ENCODE measurements around the gene FAS.
A peak's percentile ranks its signal among the peaks of the same experiment; 100 is the strongest.
"Not testable (repeated sequence)": the region's sequence is repeated elsewhere in the genome, so short reads cannot be mapped to it uniquely, and the experiment has no call there.

The FAS gene

DNA sequence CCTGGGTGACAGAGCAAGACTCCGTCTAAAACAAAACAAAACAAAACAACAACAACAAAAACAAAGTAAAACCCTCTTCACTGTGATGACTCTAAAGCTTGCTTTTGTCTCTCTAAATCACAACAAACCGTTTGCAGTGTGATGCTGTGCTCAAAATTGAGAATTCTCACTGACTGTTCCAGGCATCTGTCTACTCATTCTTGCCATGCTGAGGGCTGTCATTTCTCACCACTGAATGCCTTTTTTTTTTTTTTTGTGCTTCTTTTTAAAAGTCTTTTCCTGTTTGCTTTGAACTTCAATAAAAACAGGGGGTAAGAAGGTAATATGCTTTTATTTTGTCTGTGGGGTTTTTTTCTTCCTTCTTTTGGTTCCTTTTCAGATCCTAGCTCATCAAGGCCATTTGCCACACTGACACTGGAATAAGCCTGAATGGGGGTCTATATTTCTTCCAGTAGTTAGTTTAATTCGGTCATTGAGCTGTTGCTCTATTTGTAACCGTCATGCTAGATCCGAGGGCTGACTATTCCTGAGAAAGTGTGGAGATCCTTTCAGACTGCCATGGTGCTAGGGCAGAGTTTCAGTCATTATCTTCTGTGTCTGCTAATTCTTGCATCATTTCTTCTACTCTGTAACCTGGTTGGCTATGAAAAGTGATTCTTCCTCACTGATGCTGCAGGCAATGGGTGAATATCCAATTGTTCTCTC lies 10.6 kb downstream of the FAS start:
- no peak for DNase-seq (ENCODE audit: extremely low read depth, insufficient read length)
- Histone ChIP-seq H3K4me3 (replicated peaks; ENCODE audit: low read depth, low read length) (peak overlapping the region; percentile 21; the same call in 1 of the 2 replicates), H3K36me3 (ENCODE audit: control insufficient read depth, insufficient read depth, low read length) (peaks cover 2% of the 10 kb centered on the region), H3K27me3 (replicated peaks; ENCODE audit: control insufficient read depth, insufficient read depth, low read length) (no peaks in the 10 kb centered on the region)
- TF ChIP-seq, protein P1, sequence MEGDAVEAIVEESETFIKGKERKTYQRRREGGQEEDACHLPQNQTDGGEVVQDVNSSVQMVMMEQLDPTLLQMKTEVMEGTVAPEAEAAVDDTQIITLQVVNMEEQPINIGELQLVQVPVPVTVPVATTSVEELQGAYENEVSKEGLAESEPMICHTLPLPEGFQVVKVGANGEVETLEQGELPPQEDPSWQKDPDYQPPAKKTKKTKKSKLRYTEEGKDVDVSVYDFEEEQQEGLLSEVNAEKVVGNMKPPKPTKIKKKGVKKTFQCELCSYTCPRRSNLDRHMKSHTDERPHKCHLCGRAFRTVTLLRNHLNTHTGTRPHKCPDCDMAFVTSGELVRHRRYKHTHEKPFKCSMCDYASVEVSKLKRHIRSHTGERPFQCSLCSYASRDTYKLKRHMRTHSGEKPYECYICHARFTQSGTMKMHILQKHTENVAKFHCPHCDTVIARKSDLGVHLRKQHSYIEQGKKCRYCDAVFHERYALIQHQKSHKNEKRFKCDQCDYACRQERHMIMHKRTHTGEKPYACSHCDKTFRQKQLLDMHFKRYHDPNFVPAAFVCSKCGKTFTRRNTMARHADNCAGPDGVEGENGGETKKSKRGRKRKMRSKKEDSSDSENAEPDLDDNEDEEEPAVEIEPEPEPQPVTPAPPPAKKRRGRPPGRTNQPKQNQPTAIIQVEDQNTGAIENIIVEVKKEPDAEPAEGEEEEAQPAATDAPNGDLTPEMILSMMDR (IDR thresholded peaks at IDR 0.05; ENCODE audit: insufficient read depth, low read length, poor library complexity, severe bottlenecking) = no peak

DNA sequence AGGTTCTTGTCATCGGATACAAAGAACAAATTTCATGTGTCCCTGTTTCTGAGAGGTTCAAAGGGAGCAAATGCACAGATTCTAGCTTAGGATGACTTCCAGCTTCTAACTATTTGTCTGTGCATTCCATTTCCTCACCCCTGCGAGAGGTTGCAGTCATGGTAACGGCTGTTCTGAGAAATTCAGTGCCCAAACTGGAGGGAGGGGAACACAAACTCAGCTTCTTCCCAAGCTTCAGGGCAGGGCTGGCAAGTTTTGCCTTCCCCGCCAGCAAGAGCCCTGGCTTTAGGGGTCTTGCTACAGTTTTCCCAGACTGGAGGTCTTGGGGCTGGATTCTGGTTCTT lies 11.1 kb downstream of the FAS start:
- DNase-seq (ENCODE audit: extremely low read depth, insufficient read length) = no peak
- H3K4me3 ChIP-seq (replicated peaks; ENCODE audit: low read depth, low read length) = no peak overlapping the region
- H3K36me3 ChIP-seq (ENCODE audit: control insufficient read depth, insufficient read depth, low read length) = peaks cover 2% of the 10 kb centered on the region
- no peaks in the 10 kb centered on the region for H3K27me3 ChIP-seq (replicated peaks; ENCODE audit: control insufficient read depth, insufficient read depth, low read length)
- TF ChIP-seq, protein P1 (IDR thresholded peaks at IDR 0.05; ENCODE audit: insufficient read depth, low read length, poor library complexity, severe bottlenecking) = no peak

DNA sequence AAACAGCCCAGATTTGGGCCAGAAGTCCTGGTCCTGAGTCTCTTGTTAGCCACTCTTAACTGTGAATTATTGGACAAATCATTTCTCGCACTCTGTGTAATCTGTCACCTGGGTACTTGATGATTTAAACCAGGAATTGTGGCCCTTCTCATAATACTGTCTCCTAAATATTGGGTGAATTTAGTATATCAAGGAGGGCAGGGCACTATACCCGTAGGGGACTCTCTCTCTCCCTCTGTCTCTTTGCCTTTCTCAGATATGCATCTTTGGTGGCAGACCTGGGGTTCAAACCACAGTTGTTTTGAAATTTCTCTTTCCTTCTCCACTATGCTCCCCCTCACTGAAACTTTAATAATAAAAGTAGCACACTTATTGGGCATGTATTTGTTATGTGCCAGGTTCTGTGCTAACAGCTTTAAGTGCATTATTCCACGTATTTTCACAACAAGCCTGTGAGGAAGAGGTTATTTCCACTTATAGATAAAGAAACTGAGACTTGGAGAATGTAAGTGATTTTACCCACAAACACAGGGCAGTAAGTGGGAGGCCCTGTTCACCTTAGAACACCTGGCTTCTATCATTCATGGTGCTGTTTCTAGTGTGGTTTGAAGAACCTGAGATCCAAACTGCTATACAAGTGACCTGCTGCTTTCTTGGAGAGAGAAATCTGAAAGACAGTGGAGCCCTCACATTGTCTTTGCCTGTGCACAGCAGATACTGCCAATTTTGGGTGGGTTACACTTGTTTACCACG lies 11.8 kb downstream of the FAS start:
- no peak for DNase-seq (ENCODE audit: extremely low read depth, insufficient read length)
- peaks cover 7% of the 10 kb centered on the region for H3K36me3 ChIP-seq (ENCODE audit: control insufficient read depth, insufficient read depth, low read length)
- H3K4me3 ChIP-seq (replicated peaks; ENCODE audit: low read depth, low read length) = no peak overlapping the region; the same call in 1 of the 2 replicates
- TF ChIP-seq, protein P1 (IDR thresholded peaks at IDR 0.05; ENCODE audit: insufficient read depth, low read length, poor library complexity, severe bottlenecking) = no peak
- no peaks in the 10 kb centered on the region for H3K27me3 ChIP-seq (replicated peaks; ENCODE audit: control insufficient read depth, insufficient read depth, low read length)

DNA sequence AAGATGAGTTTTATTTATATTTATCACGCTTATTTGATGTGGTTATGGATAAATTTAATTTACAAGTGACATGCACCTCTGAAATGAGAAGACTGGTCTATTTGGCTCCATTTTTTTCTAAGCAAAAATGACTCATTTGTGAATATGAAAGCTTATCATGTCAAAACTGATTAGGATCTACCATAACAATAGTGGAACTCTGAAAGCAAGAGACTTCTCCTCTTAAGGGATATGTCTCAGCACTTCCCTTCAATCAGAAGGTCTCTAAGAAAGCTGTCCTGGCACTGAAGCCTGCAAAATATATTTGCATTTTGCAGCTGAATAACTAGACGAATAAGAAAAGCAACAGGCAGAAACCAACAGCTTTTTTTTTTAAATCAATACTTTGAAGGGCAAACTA lies 12.7 kb downstream of the FAS start:
- Histone ChIP-seq H3K4me3 (replicated peaks; ENCODE audit: low read depth, low read length) (no peak overlapping the region), H3K36me3 (ENCODE audit: control insufficient read depth, insufficient read depth, low read length) (peaks cover 14% of the 10 kb centered on the region), H3K27me3 (replicated peaks; ENCODE audit: control insufficient read depth, insufficient read depth, low read length) (no peaks in the 10 kb centered on the region)
- no peak for DNase-seq (ENCODE audit: extremely low read depth, insufficient read length)
- TF ChIP-seq, protein P1 (IDR thresholded peaks at IDR 0.05; ENCODE audit: insufficient read depth, low read length, poor library complexity, severe bottlenecking) = no peak

DNA sequence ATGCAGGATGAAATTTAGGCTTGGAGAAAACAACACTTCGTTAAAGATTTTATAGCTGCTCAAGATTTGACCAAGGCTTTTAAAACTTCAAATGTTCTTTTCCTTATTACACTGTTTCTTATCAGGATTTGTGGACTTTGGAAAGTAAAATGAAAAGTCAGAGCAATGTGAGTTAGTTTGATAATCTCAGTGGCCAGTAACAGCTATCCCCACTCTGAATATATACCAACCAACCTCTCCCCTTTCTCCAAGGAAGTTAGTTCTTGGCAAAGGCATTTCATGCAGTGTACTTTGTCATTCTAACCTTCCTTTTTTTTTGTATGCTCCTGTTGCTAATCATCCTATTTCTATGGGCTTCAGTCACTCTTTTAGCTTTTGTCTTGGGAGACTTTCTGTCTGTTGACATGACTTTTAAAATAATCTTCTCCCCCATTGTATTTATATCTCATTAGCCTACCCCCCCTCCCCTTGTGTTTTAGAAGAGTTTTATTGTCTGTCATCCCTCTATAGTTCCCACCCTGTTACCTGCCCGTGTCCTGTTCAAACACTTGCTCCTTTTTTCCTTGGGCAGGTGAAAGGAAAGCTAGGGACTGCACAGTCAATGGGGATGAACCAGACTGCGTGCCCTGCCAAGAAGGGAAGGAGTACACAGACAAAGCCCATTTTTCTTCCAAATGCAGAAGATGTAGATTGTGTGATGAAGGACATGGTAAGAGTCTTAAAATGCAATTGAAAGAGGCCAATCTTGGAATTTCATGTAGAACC lies 16.7 kb downstream of the FAS start:
- no peaks in the 10 kb centered on the region for H3K27me3 ChIP-seq (replicated peaks; ENCODE audit: control insufficient read depth, insufficient read depth, low read length)
- TF ChIP-seq, protein P1 (IDR thresholded peaks at IDR 0.05; ENCODE audit: insufficient read depth, low read length, poor library complexity, severe bottlenecking) = no peak
- DNase-seq (ENCODE audit: extremely low read depth, insufficient read length) = no peak
- H3K36me3 ChIP-seq (ENCODE audit: control insufficient read depth, insufficient read depth, low read length) = peaks cover 25% of the 10 kb centered on the region
- H3K4me3 ChIP-seq (replicated peaks; ENCODE audit: low read depth, low read length) = no peak overlapping the region

DNA sequence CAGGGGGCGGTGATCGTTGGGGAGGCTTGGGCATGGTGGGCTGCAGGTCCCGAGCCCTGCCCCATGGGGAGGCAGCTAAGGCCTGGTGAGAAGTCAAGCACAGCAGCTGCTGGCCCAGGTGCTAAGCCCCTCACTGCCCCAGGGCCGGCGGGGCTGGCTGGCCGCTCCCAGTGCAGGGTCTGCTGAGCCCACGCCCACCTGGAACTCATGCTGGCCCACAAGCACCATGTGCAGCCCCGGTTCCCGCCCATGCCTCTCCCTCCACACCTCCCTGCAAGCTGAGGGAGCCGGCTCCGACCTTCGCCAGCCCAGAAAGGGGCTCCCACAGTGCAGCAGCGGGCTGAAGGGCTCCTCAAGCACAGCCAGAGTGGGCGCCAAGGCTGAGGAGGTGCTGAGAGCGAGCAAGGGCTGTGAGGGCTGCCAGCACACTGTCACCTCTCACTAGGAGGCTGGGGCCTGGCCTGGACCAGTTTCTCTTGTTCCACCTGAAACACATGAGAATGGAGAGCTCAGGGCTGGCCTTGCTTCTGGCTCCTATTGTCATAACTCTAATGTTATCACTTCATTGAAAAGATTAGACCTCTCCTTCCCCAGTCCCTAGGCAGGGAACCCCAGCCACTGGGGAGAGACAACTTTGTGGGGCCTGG lies 28.2 kb downstream of the FAS start:
- H3K4me3 ChIP-seq (replicated peaks; ENCODE audit: low read depth, low read length); DNase-seq (ENCODE audit: extremely low read depth, insufficient read length); H3K27me3 ChIP-seq (replicated peaks; ENCODE audit: control insufficient read depth, insufficient read depth, low read length): not testable (repeated sequence)
- H3K36me3 ChIP-seq (ENCODE audit: control insufficient read depth, insufficient read depth, low read length) = peaks cover 23% of the 10 kb centered on the region

All from GM06990 (cell line).